GM23248 (cell line): ENCODE data around the gene CEP295NL. TPM values are rescaled to one million over a fixed set of nuclear protein-coding genes. Genes with fewer than 3 reads are reported as not detected.
"Not testable (repeated sequence)": the region's sequence is repeated elsewhere in the genome, so short reads cannot be mapped to it uniquely, and the experiment has no call there.

Experiments
- DNase-seq: peaks from one replicate; pipeline ENCODE4 v3.0.0-alpha.2; 2015
- H2AFZ ChIP-seq: fragments of 200-600 bp; sonication (generic); 2 replicates; pipeline ENCODE4 v1.6.1; 2016; ENCODE audit warnings: antibody characterized with exemption
- H3F3A ChIP-seq: fragments of 200-600 bp; sonication (generic); 2 replicates; pipeline ENCODE4 v1.6.1; 2016; ENCODE audit warnings: mild to moderate bottlenecking, antibody characterized with exemption, mixed run types; ENCODE audit not compliant: insufficient read depth
- H3K27ac ChIP-seq: fragments of 200-600 bp; sonication (generic); 2 replicates; pipeline ENCODE4 v1.5.1; 2016; ENCODE audit warnings: mild to moderate bottlenecking
- H3K27me3 ChIP-seq: fragments of 200-600 bp; sonication (generic); replicated peaks from 2 replicates; pipeline ENCODE4 v1.6.1; 2016; ENCODE audit warnings: mild to moderate bottlenecking; ENCODE audit not compliant: insufficient read depth
- H3K36me3 ChIP-seq: fragments of 200-600 bp; sonication (generic); 2 replicates; pipeline ENCODE4 v1.6.1; 2016; ENCODE audit warnings: low read depth, mild to moderate bottlenecking
- H3K4me1 ChIP-seq: fragments of 200-600 bp; sonication (generic); 2 replicates; pipeline ENCODE4 v1.6.1; 2016; ENCODE audit warnings: mild to moderate bottlenecking; ENCODE audit not compliant: insufficient read depth
- H3K4me2 ChIP-seq: fragments of 200-600 bp; sonication (generic); one replicate; pipeline ENCODE4 v1.6.1; 2016; ENCODE audit warnings: mild to moderate bottlenecking; ENCODE audit not compliant: unreplicated experiment
- H3K4me3 ChIP-seq: fragments of 200-600 bp; sonication (generic); 2 replicates; pipeline ENCODE4 v1.5.1; 2016; ENCODE audit warnings: mild to moderate bottlenecking
- H3K79me2 ChIP-seq: fragments of 200-600 bp; sonication (generic); 2 replicates; pipeline ENCODE4 v1.6.1; 2016; ENCODE audit warnings: mild to moderate bottlenecking; ENCODE audit not compliant: insufficient read depth
- H3K9ac ChIP-seq: fragments of 200-600 bp; sonication (generic); 2 replicates; pipeline ENCODE4 v1.6.1; 2016; ENCODE audit warnings: mild to moderate bottlenecking
- H3K9me2 ChIP-seq: fragments of 200-600 bp; sonication (generic); 2 replicates; pipeline ENCODE4 v1.6.1; 2016; ENCODE audit warnings: mixed run types, mild to moderate bottlenecking, moderate library complexity; ENCODE audit not compliant: insufficient read depth
- H3K9me3 ChIP-seq: fragments of 200-600 bp; sonication (generic); one replicate; pipeline ENCODE4 v1.6.1; 2017; ENCODE audit warnings: low read depth
- H4K20me1 ChIP-seq: fragments of 200-600 bp; sonication (generic); 2 replicates; pipeline ENCODE4 v1.6.0; 2016; ENCODE audit not compliant: insufficient read depth
- EZH2 ChIP-seq: fragments of 200-600 bp; sonication (generic); IDR thresholded peaks from 2 replicates; pipeline ENCODE4 v1.6.1; 2018; ENCODE audit warnings: antibody characterized with exemption, mild to moderate bottlenecking; ENCODE audit not compliant: insufficient read depth, poor library complexity, severe bottlenecking
- EZH2phosphoT487 ChIP-seq: fragments of 200-600 bp; sonication (generic); IDR thresholded peaks from 2 replicates; pipeline ENCODE4 v1.6.1; 2018; ENCODE audit warnings: antibody characterized with exemption, moderate library complexity, mild to moderate bottlenecking, low read depth; ENCODE audit not compliant: insufficient read depth
- WGBS, 2 experiments: methylation state at CpG; one replicate each; pipeline ENCODE4 v1.1.6; 2015 to 2017; ENCODE audit warnings: low lambda C conversion rate in 2 of 2, low coverage in 1 of 2; ENCODE audit errors: missing lambda C conversion rate in 2 of 2; 5-methylcytosine and 5-hydroxymethylcytosine counted together
- in situ Hi-C: fragments of 300-500 bp; cut with MboI; formaldehyde crosslinking; loops from 2 replicates; pipeline ENCODE4 v1.15.0; 2020
- polyA plus RNA-seq: library from polyadenylated mRNA; unstranded; fragments of >200 nt; fragmentation: Nextera tagmentation; extraction: Ambion mirVana; gene quantifications from 2 replicates; pipeline ENCODE4 v1.2.1, GENCODE V29; 2016
- total RNA-seq: library from RNA; depleted of rRNA; stranded (reverse); fragments of >200 nt; shearing (Covaris generic); gene quantifications from 2 replicates; pipeline ENCODE4 v1.2.3, GENCODE V29; 2014

Gene CEP295NL
- total and polyA plus RNA-seq, 2 experiments from 2014 or later = 0.11 to 0.14 TPM

DNA sequence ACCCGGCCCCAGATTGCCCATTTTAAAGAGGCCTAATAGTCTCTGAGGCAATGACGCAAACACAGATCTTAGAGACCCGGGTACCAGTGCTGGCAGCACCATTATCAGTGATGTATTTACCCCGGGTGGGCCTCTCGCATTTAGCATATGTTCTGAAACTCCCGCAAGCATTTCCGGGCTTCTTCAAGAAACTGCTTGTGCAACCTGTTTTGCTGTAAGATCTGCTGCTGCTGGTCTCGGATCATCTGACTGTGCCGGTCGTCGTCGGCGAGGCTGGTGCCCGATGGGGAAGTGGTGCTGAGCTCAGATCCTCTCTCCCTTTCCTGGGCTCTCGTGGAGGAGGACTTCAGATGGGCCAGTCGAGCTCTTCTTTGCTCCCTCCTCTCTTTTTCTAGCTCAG, 12.5 kb downstream of the CEP295NL start:
- H3K9me2 ChIP-seq = no peaks in the 10 kb centered on the region
- no peak overlapping the region for H3K27ac ChIP-seq
- no peak overlapping the region for H3K9ac ChIP-seq
- H3K4me3 ChIP-seq = no peak overlapping the region
- no peak for DNase-seq
- in situ Hi-C loops = no loop called here
- H3K4me2 ChIP-seq = no peak overlapping the region
- peaks cover 100% of the 10 kb centered on the region for H3K79me2 ChIP-seq
- TF ChIP-seq EZH2phosphoT487 (no peak), EZH2 (no peak)
- H3K27me3 ChIP-seq = no peaks in the 10 kb centered on the region
- H4K20me1 ChIP-seq = no peaks in the 10 kb centered on the region; the same call in 1 of the 2 replicates
- H3K4me1 ChIP-seq = peaks cover 4% of the 10 kb centered on the region
- no peaks in the 10 kb centered on the region for H3K9me3 ChIP-seq
- H2AFZ ChIP-seq = no peak overlapping the region
- H3F3A ChIP-seq = peaks cover 64% of the 10 kb centered on the region
- WGBS, 2 experiments = 73 to 74% methylated on average over 16 of the region's 16 CpGs
- no peaks in the 10 kb centered on the region for H3K36me3 ChIP-seq

DNA sequence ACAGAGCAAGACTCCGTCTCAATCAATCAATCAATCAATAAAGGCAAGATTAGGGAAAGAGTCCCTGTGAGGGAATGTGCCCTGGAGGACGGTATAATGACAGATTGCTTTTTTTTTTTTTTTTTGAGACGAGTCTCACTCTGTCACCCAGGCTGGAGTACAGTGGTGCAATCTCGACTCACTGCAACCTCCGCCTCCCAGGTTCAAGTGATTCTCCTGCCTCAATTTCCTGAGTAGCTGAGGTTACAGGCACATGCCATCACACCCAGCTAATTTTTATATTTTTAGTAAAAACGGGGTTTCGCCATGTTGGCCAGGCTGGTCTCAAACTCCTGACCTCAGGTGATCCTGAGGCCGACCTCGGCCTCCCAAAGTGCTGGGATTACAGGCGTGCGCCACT, 12.9 kb downstream of the CEP295NL start:
- DNase-seq, H3K4me1 ChIP-seq: not testable (repeated sequence)
- H3K79me2 ChIP-seq = peaks cover 100% of the 10 kb centered on the region

DNA sequence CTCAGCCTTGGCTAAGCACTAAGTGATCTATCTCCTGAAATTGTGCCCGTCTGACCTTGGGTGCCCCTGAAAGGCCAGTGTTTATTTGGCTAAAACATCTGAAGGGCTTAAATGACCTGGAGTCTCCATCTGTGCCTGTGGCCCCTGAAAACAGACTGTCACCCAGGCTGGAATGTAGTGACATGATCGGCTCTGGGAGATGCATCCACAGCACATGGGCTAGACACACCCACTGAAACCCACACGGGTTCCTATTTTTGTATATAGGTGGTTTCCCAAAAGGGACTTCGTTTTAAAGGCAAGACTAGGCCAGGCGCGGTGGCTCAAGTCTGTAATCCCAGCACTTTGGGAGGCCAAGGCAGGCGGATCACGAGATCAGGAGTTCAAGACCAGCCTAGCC, 13.5 kb downstream of the CEP295NL start:
- WGBS, 2 experiments = 57 to 62% methylated on average over 8 of the region's 8 CpGs
- peaks cover 100% of the 10 kb centered on the region for H3K79me2 ChIP-seq

More for the DNA sequence above, 12.9 kb downstream of the CEP295NL start:
- H3K27ac ChIP-seq, H3K4me3 ChIP-seq, H4K20me1 ChIP-seq, H3K9me3 ChIP-seq, H3K27me3 ChIP-seq, H2AFZ ChIP-seq, H3K36me3 ChIP-seq, H3K9ac ChIP-seq, H3K9me2 ChIP-seq, H3K4me2 ChIP-seq, in situ Hi-C loops: not testable (repeated sequence)
- peaks cover 64% of the 10 kb centered on the region for H3F3A ChIP-seq
- WGBS, 2 experiments = 91% methylated on average over 11 of the region's 11 CpGs

DNA sequence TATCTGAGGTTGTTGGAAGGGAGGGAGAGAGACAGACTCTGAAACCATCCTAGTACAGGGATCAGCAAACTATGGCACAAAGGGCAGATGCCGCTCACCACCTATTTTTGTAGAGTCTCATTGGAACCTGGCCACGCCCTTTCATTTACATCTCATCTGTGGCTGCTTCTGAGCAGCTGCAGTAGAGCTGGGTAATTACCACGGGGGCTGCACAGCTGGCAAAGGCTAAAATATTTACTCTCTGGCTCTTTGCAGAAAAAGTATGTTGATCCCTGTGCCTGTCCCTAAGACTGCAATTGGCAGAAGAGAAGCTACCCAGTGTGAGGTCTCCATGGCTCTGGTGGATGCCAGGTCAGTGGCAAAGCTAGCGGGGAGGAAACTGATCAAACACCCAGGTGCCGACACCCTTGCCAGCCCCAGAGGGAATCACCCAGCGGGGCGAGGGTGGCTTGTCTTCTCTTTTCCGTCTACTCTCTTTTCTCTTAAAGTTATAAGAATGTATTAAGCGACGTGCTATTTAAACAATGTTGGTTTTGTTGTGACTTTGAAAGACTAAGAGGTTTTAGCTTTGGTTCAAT, 14.0 kb downstream of the CEP295NL start:
- Histone ChIP-seq H2AFZ (no peak overlapping the region), H4K20me1 (no peaks in the 10 kb centered on the region; the same call in 1 of the 2 replicates), H3K9me2 (no peaks in the 10 kb centered on the region), H3F3A (peaks cover 64% of the 10 kb centered on the region), H3K36me3 (no peaks in the 10 kb centered on the region), H3K4me3 (no peak overlapping the region), H3K9me3 (no peaks in the 10 kb centered on the region), H3K9ac (no peak overlapping the region), H3K27ac (no peak overlapping the region), H3K27me3 (no peaks in the 10 kb centered on the region), H3K79me2 (peaks cover 100% of the 10 kb centered on the region), H3K4me1 (peaks cover 11% of the 10 kb centered on the region), H3K4me2 (no peak overlapping the region)
- 81% methylated on average over 10 of the region's 10 CpGs for WGBS, 2 experiments
- no peak for TF ChIP-seq EZH2phosphoT487
- TF ChIP-seq EZH2 = no peak
- in situ Hi-C loops = no loop called here
- DNase-seq = no peak

More for the DNA sequence above, 13.5 kb downstream of the CEP295NL start:
- H2AFZ ChIP-seq = no peak overlapping the region
- H3K9ac ChIP-seq = no peak overlapping the region
- no peaks in the 10 kb centered on the region for H3K27me3 ChIP-seq
- H3K36me3 ChIP-seq = no peaks in the 10 kb centered on the region
- H3K4me2 ChIP-seq = no peak overlapping the region
- H4K20me1 ChIP-seq = no peaks in the 10 kb centered on the region; the same call in 1 of the 2 replicates
- no peak for TF ChIP-seq EZH2
- no peak for TF ChIP-seq EZH2phosphoT487
- no peak overlapping the region for H3K4me3 ChIP-seq
- in situ Hi-C loops = no loop called here
- no peaks in the 10 kb centered on the region for H3K9me2 ChIP-seq
- no peaks in the 10 kb centered on the region for H3K9me3 ChIP-seq
- no peak overlapping the region for H3K27ac ChIP-seq
- H3K4me1 ChIP-seq = peaks cover 6% of the 10 kb centered on the region
- peaks cover 64% of the 10 kb centered on the region for H3F3A ChIP-seq
- no peak for DNase-seq

DNA sequence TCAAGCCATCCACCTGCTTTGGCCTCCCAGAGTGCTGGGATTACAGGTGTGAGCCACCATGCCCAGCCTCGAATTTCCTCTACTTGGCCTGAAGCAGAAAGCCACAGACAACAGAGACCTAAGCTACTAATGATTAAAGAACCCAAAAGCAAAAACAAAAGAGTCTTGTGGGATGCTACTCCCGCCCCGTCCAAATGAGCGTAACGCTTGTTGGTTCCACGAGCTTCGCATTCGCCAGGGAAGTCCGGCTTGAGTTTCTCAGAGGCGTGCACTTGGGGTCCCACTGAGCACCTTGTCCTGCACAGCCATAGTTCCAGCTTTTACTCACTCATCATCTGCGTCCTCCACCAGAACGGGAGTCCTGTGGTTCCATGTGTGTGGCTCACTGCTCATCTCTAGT, 16.0 kb downstream of the CEP295NL start:
- H4K20me1 ChIP-seq = no peaks in the 10 kb centered on the region
- peaks cover 28% of the 10 kb centered on the region for H3K4me1 ChIP-seq
- in situ Hi-C loops = no loop called here
- no peaks in the 10 kb centered on the region for H3K27me3 ChIP-seq
- no peak overlapping the region for H3K27ac ChIP-seq
- no peak overlapping the region for H3K4me2 ChIP-seq
- H3K9ac ChIP-seq = no peak overlapping the region
- H3K9me3 ChIP-seq = no peaks in the 10 kb centered on the region
- no peak for DNase-seq
- H3K36me3 ChIP-seq = no peaks in the 10 kb centered on the region
- peaks cover 59% of the 10 kb centered on the region for H3F3A ChIP-seq
- no peak overlapping the region for H3K4me3 ChIP-seq
- TF ChIP-seq EZH2phosphoT487 = no peak
- no peak for TF ChIP-seq EZH2
- H3K79me2 ChIP-seq = peaks cover 88% of the 10 kb centered on the region
- WGBS, 2 experiments = 93% methylated on average over 12 of the region's 12 CpGs
- no peaks in the 10 kb centered on the region for H3K9me2 ChIP-seq
- H2AFZ ChIP-seq = no peak overlapping the region
